Heart left ventricle (tissue), 16 donors: ENCODE results near the gene EBF4. TPM values are rescaled to one million over a fixed set of nuclear protein-coding genes. Genes with fewer than 3 reads are reported as not detected.

Experiments used
- ATAC-seq, 4 donors: fragments of 200-7000 bp; cut with Tn5 transposase; one replicate each; pipeline ENCODE4 v1.9.1; 2020 to 2022; ENCODE audit warnings: moderate library complexity in 4 of 4, mild to moderate bottlenecking in 3 of 4, moderate number of reproducible peaks in 1 of 4
- DNase-seq, 5 donors: peaks; one replicate each; pipeline ENCODE4 v3.0.0-alpha.2; 2020
- H3K27ac ChIP-seq, 12 donors: fragments of 200-600 bp; sonication (generic) in 4 of 12; one replicate each; pipeline versions ENCODE4 v1.5.0 to v1.8.0; 2016 to 2022; ENCODE audit warnings: mild to moderate bottlenecking in 2 of 12
- H3K27me3 ChIP-seq, 9 donors: fragments of 200-600 bp; sonication (generic) in 2 of 9; one replicate each; pipeline versions ENCODE4 v1.5.1 to v1.8.0; 2016 to 2022; ENCODE audit warnings: mild to moderate bottlenecking in 3 of 9
- H3K36me3 ChIP-seq, 9 donors: fragments of 200-600 bp; sonication (generic) in 2 of 9; one replicate each; pipeline versions ENCODE4 v1.5.0 to v1.8.0; 2018 to 2022; ENCODE audit warnings: mild to moderate bottlenecking in 2 of 9
- H3K4me1 ChIP-seq, 12 donors: fragments of 200-600 bp; sonication (generic) in 4 of 12; one replicate each; pipeline versions ENCODE4 v1.5.0 to v1.8.0; 2016 to 2022; ENCODE audit warnings: mild to moderate bottlenecking in 3 of 12
- H3K4me3 ChIP-seq, 12 donors: fragments of 200-600 bp; sonication (generic) in 4 of 12; one replicate each; pipeline versions ENCODE4 v1.5.0 to v1.8.0; 2017 to 2022; ENCODE audit warnings: mild to moderate bottlenecking in 9 of 12, moderate library complexity in 4 of 12
- H3K9me3 ChIP-seq, 12 donors: fragments of 200-600 bp; sonication (generic) in 4 of 12; one replicate each; pipeline versions ENCODE4 v1.5.0 to v1.8.0; 2016 to 2022; ENCODE audit warnings: mild to moderate bottlenecking in 1 of 12
- POLR2A ChIP-seq, 2 donors: fragments of 450-650 bp; IDR thresholded peaks; one replicate each; pipeline ENCODE4 v1.6.1; 2017; ENCODE audit warnings: antibody characterized with exemption in 2 of 2, mild to moderate bottlenecking in 2 of 2, moderate library complexity in 2 of 2
- WGBS, 4 donors: extraction: QIAGEN DNeasy Blood & Tissue Kit in 2 of 4; methylation state at CpG; one replicate each; pipeline versions ENCODE4 v1.1.5 to v1.1.7; 2013 to 2018; 5-methylcytosine and 5-hydroxymethylcytosine counted together
- intact Hi-C, 10 donors: fragments of 100-400 bp; cut with DNase I; formaldehyde crosslinking; loops; one replicate each; pipeline versions ENCODE4 v1.11.1 to v1.14.2; 2022
- polyA plus RNA-seq, 2 donors: library from polyadenylated mRNA; stranded (reverse); fragments of 200-250 nt; gene quantifications; one replicate each; pipeline ENCODE4 v1.2.3, GENCODE V29; 2013
- total RNA-seq, 9 donors: library from RNA; depleted of rRNA in 2 of 9; stranded (reverse); fragments of >200 nt in 2 of 9; fragmentation: NEBNext Ultra II Directional in 3 of 9; extraction: Animal tissue kit (Norgen Biotek cat#: 25700) in 3 of 9; gene quantifications; one replicate each; pipeline versions ENCODE4 v1.1.0 to v1.2.4, GENCODE V29; 2016 to 2023
- TF ChIP-seq, protein P1 (sequence below), 12 donors: fragments of 200-600 bp; sonication (generic) in 4 of 12; IDR thresholded peaks; one replicate each; pipeline versions ENCODE4 v1.5.0 to v1.8.0; 2018 to 2022; ENCODE audit warnings: antibody characterized with exemption in 12 of 12, mild to moderate bottlenecking in 5 of 12
- donor health status: ischemic (EF 13 %, LVEDD 7.1; RV severe dilation, severe dysfunction).
- donor health status: healthy with polysubstance abuse.
- donor health status: DM: no; HTN: yes; CAD: no.
- donor health status: DM: no; HTN: no; CAD: no.
- donor health status: ischemic (EF 25% LVEDD 6.9; RV normal size, moderate dysfunction).
- donor health status: ischemic (EF 25% LVEDD 5.7; RV mildly dilated, moderate dysfunction).
- donor health status: healthy.
- donor health status: DM: yes; HTN: yes; CAD: no.
- donor health status: ischemic (EF 35%, LVEDD 5.7; RV mildly dilated, moderate dysfunction).
- donor health status: nonischemic (EF 11% LVEDD 7.7; RV severe dilation, severe dysfunction).
- donor health status: DM: yes; HTN: yes; CAD: no.
- donor health status: PGD.
- donor health status: ischemic (EF 29% LVEDD 5.4; RV normal size, mild dysfunction).
- donor health status: nonischemic (EF 23%, LVEDD 6.1; RV moderate dilation, normal function).

EBF4 gene
- total and polyA plus RNA-seq, 11 donors: 2.5 to 6.4 (median 3.8) TPM

- no peak for ATAC-seq
- 84 to 94% (median 89%) methylated on average over 2 to 3 of the region's 3 CpGs for WGBS, 4 donors
- H3K9me3 ChIP-seq: no peaks in the 10 kb centered on the region
- H3K4me3 ChIP-seq: no peak overlapping the region
- H3K27ac ChIP-seq: no peak overlapping the region
- intact Hi-C loops: loop anchor here in 1 of 10 donors (5.0 kb wide), 1 partner anchor 133 kb away; no protein-coding TSS in a partner anchor
- TF ChIP-seq POLR2A (IDR thresholded peaks at IDR 0.05): no peak
- TF ChIP-seq, protein P1, sequence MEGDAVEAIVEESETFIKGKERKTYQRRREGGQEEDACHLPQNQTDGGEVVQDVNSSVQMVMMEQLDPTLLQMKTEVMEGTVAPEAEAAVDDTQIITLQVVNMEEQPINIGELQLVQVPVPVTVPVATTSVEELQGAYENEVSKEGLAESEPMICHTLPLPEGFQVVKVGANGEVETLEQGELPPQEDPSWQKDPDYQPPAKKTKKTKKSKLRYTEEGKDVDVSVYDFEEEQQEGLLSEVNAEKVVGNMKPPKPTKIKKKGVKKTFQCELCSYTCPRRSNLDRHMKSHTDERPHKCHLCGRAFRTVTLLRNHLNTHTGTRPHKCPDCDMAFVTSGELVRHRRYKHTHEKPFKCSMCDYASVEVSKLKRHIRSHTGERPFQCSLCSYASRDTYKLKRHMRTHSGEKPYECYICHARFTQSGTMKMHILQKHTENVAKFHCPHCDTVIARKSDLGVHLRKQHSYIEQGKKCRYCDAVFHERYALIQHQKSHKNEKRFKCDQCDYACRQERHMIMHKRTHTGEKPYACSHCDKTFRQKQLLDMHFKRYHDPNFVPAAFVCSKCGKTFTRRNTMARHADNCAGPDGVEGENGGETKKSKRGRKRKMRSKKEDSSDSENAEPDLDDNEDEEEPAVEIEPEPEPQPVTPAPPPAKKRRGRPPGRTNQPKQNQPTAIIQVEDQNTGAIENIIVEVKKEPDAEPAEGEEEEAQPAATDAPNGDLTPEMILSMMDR (IDR thresholded peaks at IDR 0.05): no peak
- H3K27me3 ChIP-seq: no peaks in the 10 kb centered on the region
- no peak for DNase-seq
- peaks cover 0 to 63% (median 59%) of the 10 kb centered on the region in 9 donors for H3K36me3 ChIP-seq
- peaks cover 4 to 28% (median 20%) of the 10 kb centered on the region in 12 donors for H3K4me1 ChIP-seq
Observed at GRCh38 chr20:2654831-2655230, 37.7 kb upstream of the EBF4 start.

DNA sequence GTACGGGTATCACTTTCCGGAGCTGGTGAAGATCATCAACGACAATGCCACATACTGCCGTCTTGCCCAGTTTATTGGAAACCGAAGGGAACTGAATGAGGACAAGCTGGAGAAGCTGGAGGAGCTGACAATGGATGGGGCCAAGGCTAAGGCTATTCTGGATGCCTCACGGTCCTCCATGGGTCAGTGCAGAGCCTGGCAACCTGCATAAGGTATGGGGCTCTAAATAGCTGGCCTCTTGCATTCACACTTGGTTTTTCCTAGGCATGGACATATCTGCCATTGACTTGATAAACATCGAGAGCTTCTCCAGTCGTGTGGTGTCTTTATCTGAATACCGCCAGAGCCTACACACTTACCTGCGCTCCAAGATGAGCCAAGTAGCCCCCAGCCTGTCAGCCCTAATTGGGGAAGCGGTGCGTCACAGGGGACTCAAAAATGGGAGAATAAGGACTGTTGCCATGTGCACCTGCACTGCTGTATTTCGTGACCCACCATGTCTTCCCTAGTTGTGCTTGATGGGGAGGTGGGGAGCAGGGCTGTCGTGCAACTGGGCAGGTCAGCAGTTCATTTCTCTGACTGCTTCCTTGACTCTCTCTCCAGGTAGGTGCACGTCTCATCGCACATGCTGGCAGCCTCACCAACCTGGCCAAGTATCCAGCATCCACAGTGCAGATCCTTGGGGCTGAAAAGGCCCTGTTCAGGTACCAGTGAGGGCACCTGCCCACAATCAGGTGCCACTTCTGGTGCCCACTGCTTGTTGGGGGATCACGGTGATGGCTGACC lies 37.1 kb upstream of the EBF4 start:
- Histone ChIP-seq H3K4me3 (no peak overlapping the region), H3K36me3 (peaks cover under 1 to 70% (median 66%) of the 10 kb centered on the region in 9 donors), H3K27ac (no peak overlapping the region), H3K27me3 (no peaks in the 10 kb centered on the region), H3K4me1 (peaks cover 4 to 28% (median 20%) of the 10 kb centered on the region in 12 donors), H3K9me3 (no peaks in the 10 kb centered on the region)
- WGBS, 4 donors: 91 to 94% (median 92%) methylated on average over 16 to 17 of the region's 17 CpGs
- intact Hi-C loops: no loop called here
- ATAC-seq: no peak
- TF ChIP-seq, protein P1 (IDR thresholded peaks at IDR 0.05): no peak
- no peak for TF ChIP-seq POLR2A (IDR thresholded peaks at IDR 0.05)
- no peak for DNase-seq

GRCh38 chr20:2656471-2657117 lies 36.0 kb upstream of the EBF4 start:
- ATAC-seq (no peak), DNase-seq (no peak)
- no peaks in the 10 kb centered on the region for H3K27me3 ChIP-seq
- 87 to 93% (median 90%) methylated on average over 12 of the region's 12 CpGs for whole genome bisulfite sequencing, 4 donors
- TF ChIP-seq, protein P1 (IDR thresholded peaks at IDR 0.05): no peak
- no peak for TF ChIP-seq POLR2A (IDR thresholded peaks at IDR 0.05)
- H3K27ac ChIP-seq: no peak overlapping the region
- intact Hi-C loops: no loop called here
- no peak overlapping the region for H3K4me3 ChIP-seq
- H3K9me3 ChIP-seq: no peaks in the 10 kb centered on the region
- peaks cover 2 to 80% (median 77%) of the 10 kb centered on the region in 9 donors for H3K36me3 ChIP-seq
- H3K4me1 ChIP-seq: peaks cover 4 to 20% (median 14%) of the 10 kb centered on the region in 12 donors

GRCh38 chr20:2657241-2657640 lies 35.3 kb upstream of the EBF4 start:
- no peak for ATAC-seq
- Histone ChIP-seq H3K36me3 (peaks cover 2 to 86% (median 84%) of the 10 kb centered on the region in 9 donors), H3K27ac (no peak overlapping the region), H3K4me3 (no peak overlapping the region), H3K4me1 (peaks cover 4 to 18% (median 13%) of the 10 kb centered on the region in 12 donors), H3K9me3 (no peaks in the 10 kb centered on the region), H3K27me3 (no peaks in the 10 kb centered on the region)
- no peak for DNase-seq
- WGBS, 4 donors: 56 to 72% (median 62%) methylated on average over 5 of the region's 5 CpGs
- intact Hi-C loops: no loop called here
- TF ChIP-seq POLR2A (IDR thresholded peaks at IDR 0.05): no peak
- TF ChIP-seq, protein P1 (IDR thresholded peaks at IDR 0.05): no peak
